ENCODE measurements around the gene SCAF1.

SCAF1 gene

GRCh38 chr19:49677231-49677900 is 35.4 kb downstream of the SCAF1 start, which contains the start of gene PRMT1:
Gene PRMT1 (plus strand): TSS chr19:49677271. CDS start chr19:49677281, 10 bp downstream.
- peak within 1 kb of the TSS; percentile 96 for H3K27ac ChIP-seq
- TF ChIP-seq, protein P1, sequence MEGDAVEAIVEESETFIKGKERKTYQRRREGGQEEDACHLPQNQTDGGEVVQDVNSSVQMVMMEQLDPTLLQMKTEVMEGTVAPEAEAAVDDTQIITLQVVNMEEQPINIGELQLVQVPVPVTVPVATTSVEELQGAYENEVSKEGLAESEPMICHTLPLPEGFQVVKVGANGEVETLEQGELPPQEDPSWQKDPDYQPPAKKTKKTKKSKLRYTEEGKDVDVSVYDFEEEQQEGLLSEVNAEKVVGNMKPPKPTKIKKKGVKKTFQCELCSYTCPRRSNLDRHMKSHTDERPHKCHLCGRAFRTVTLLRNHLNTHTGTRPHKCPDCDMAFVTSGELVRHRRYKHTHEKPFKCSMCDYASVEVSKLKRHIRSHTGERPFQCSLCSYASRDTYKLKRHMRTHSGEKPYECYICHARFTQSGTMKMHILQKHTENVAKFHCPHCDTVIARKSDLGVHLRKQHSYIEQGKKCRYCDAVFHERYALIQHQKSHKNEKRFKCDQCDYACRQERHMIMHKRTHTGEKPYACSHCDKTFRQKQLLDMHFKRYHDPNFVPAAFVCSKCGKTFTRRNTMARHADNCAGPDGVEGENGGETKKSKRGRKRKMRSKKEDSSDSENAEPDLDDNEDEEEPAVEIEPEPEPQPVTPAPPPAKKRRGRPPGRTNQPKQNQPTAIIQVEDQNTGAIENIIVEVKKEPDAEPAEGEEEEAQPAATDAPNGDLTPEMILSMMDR (conservative IDR thresholded peaks at IDR 0.05), result no peak

- TF ChIP-seq, protein P1 (conservative IDR thresholded peaks at IDR 0.05), result peak; percentile 75
Observed at GRCh38 chr19:49677901-49678674, 36.1 kb downstream of the SCAF1 start.

DNA sequence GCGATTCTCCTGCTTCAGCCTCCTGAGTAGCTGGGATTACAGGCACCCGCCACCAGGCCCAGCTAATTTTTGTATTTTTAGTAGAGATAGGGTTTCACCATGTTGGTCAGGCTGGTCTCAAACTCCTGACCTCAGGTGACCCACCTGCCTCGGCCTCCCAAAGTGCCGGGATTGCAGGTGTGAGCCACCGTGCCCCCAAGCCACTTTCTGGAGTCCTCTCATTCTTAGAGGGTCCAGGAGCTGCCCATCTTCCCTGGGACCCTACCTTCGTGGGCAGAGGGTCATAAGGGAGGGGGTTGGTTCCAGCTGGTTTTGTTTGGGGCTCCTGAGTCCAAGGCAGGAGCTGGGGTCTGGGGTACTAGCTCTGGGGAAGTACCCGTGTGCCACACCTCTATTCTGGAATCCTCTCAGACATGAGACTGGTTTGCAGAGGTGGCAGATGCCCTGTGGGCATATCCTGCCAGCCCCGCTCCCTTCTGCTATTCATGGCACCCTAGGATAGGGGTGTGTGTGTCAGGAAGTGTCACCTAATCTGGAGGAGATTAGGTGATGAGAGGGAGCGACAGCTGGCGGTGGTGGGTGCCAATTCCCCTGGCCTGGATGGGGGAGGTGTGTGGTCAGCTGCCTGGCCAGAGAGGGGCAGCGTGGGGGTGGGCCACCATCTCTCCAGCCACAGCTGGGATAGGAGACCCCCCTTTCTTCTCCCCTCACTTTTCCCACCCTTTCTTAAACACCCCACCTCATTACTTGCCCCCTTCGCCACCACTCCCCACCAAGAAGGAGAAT is 37.2 kb downstream of the SCAF1 start:
- TF ChIP-seq, protein P1 (conservative IDR thresholded peaks at IDR 0.05), result no peak

More at GRCh38 chr19:49677901-49678674, 36.1 kb downstream of the SCAF1 start:
- H3K27ac ChIP-seq, result peak overlapping the region; percentile 96

DNA sequence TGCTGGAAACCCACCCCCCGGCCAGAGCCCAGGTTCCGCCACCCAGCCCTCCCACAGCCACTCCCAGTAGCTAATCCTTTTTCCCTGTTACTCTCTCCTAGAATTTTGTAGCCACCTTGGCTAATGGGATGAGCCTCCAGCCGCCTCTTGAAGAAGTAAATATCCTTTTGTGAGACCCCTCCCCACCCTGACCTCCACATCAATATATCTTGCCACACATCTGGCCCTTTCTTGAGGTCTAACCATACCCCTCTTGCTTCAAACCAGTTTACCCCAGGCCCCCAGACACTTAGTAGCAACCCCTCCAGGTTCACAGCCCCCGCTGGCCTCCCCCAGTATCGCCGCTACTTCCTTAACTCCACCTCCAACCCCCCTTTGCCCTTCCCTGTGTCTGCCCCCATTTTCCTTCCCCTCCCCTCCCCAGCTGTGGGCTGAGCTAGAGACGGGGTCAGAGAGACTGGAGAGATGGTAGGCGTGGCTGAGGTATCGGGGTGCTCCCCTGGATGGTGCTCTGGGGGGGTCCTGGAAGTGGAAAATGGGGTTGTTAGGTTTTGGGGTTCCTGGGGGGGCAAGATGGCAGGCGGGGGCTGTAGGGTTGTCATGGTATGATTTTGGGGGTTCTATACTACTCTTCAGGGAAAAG is 37.9 kb downstream of the SCAF1 start:
- TF ChIP-seq, protein P1 (conservative IDR thresholded peaks at IDR 0.05), result no peak
- H3K27ac ChIP-seq, result peak overlapping the region; percentile 96

More for the DNA sequence above, 37.2 kb downstream of the SCAF1 start:
- H3K27ac ChIP-seq, result peak overlapping the region; percentile 96

- H3K27ac ChIP-seq, result peak overlapping the region; percentile 96
- TF ChIP-seq, protein P1 (conservative IDR thresholded peaks at IDR 0.05), result peak; percentile 100
Observed at GRCh38 chr19:49680421-49681351, 38.7 kb downstream of the SCAF1 start.

DNA sequence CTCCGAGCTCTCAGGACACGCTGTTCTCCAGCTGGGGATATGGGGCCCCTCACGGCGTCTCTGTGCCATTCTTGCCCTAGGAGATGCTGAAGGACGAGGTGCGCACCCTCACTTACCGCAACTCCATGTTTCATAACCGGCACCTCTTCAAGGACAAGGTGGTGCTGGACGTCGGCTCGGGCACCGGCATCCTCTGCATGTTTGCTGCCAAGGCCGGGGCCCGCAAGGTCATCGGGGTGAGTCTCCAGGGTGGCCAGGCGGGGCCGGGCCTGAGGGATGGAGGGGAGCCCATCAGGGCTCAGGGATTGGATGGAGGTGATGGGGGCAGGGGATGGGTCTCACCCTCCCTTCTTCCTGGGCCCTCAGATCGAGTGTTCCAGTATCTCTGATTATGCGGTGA is 39.8 kb downstream of the SCAF1 start:
- H3K27ac ChIP-seq, result no peak overlapping the region
- TF ChIP-seq, protein P1 (conservative IDR thresholded peaks at IDR 0.05), result no peak

Measured in VCaP (cell line).